NCI-H128 (cell line): Measurements from ENCODE around the gene TDRD6.
"Not testable (repeated sequence)": the region's sequence is repeated elsewhere in the genome, so short reads cannot be mapped to it uniquely, and the experiment has no call there.

Experiments used
- DNase-seq: peaks from one replicate; lab custom pipeline; 2025; ENCODE audit not compliant: unreplicated experiment; lab: John Stamatoyannopoulos, UW

Gene TDRD6

GRCh38 chr6:46736906-46737305, 49.2 kb downstream of the TDRD6 start:
- DNase-seq, result no peak

GRCh38 chr6:46741482-46741881, 53.8 kb downstream of the TDRD6 start:
- no peak for DNase-seq

DNA sequence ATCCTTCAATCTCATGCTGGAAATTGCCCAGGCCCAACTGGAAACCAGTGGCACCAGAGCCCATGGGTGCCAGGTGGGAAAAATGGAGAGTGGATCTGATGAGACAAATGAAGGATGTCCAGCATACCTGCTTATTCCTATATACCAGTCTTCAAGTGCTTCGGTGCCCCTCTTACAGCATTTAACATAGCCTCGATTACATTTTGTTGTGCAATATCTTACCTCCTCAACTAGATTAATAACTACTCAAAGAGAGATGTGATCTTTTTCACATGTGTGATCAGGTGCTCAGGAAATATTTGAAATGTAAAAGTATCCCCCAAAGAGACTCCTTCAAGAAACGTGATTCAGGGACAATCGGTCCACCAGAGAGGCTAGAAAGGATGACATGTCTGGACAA, 54.2 kb downstream of the TDRD6 start:
- DNase-seq, result no peak

DNA sequence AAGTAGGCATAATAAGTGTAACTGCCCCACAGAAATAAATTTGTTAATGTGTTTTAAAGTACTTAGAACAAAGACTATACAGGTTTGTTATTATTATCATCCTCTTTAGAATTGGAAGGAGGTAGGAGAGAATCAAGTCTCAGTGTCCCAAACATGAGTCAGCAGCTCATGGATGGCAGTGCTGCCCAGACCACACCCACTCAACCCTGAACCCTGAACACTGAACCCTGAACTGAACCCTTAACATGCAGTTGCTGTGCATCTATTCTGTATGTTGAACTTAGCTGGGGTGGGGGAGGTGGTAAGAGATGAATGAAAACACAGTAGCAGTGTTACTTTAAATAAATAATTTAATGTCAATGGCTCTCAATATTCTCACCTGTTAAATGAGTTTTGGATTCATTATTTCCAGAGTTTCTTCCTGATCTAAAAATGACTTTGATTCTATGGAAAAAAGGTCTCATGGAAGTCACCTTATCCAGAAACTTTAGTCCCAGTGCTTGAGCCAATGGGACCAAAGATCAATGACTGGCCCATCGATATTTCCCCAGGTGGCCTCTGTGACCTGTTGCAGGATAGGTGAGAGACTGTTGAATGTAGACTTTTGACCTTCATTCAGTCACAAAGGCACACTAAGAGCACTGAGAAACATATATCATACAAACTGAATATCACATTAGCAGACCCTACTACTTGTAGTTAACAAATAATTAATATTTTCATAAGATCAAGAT, 55.9 kb downstream of the TDRD6 start:
- DNase-seq, result no peak

GRCh38 chr6:46744159-46744725, 56.6 kb downstream of the TDRD6 start:
- DNase-seq, result not testable (repeated sequence)

DNA sequence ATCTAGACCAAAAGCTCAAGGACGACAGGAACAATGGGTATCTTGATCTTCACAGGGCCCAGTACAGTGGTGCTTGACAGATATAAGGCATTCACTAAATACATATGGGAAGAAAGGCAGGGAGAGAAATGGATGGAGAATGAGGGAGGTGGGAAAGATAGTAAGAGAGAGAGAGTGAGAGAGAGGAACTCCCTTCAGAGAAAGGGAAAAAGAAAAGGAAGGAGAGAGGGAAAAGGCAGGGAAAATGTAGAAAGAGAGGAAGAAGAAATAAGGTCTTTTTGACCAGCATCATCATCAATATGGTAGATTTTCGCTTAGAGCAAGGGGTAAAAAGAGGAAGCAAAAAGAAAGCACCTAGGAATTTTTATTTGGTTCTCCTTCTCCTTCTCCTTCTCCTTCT, 58.3 kb downstream of the TDRD6 start:
- DNase-seq, result no peak

GRCh38 chr6:46746696-46747095, 59.0 kb downstream of the TDRD6 start, which contains the start of gene ANKRD66:
Gene ANKRD66 (plus strand): TSS chr6:46746933. CDS start chr6:46751949, 5,016 bp downstream.
- no peak for DNase-seq

GRCh38 chr6:46748940-46749503, 61.3 kb downstream of the TDRD6 start:
- no peak for DNase-seq

GRCh38 chr6:46749731-46750130, 62.0 kb downstream of the TDRD6 start:
- DNase-seq, result no peak

DNA sequence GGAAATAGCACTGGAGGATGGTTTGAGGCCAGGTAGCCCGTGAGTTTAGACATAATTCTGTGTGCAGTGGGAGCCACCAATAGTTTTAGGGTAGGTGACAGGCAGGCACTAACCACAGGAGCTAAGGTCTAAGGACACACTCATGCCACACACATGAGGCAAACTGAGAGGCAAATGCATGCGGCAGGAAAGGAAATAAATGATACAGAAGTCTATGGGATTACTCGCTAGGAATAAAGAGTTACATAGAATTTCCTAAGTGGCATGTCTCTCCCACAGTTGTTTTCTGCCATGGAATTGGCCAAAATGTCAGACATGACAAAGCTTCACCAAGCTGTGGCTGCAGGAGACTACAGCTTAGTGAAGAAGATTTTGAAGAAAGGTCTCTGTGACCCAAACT, 64.0 kb downstream of the TDRD6 start:
- DNase-seq, result no peak
